Activated CD4-positive, alpha-beta T cell treated with anti-CD3 and anti-CD28 coated beads for 36 hours (primary cell): ENCODE data around the gene BCR. TPM values are rescaled to one million over a fixed set of nuclear protein-coding genes. Genes with fewer than 3 reads are reported as not detected.

Experiments used
- ATAC-seq: fragments of 200-7000 bp; cut with Tn5 transposase; one replicate; pipeline ENCODE4 v1.10.0; 2021; ENCODE audit warnings: mild to moderate bottlenecking, moderate library complexity
- CTCF ChIA-PET: fragments of 350-600 bp; sonication (Branson Sonifier 250); formaldehyde crosslinking; loops from one replicate; lab custom pipeline; 2021; ENCODE audit warnings: antibody characterized with exemption; lab: Charles Lee
- POLR2A ChIA-PET: fragments of 350-600 bp; sonication (Branson Sonifier 250); formaldehyde crosslinking; loops from one replicate; lab custom pipeline; 2021; ENCODE audit warnings: antibody characterized with exemption, inconsistent platforms; lab: Charles Lee
- DNase-seq: peaks from one replicate; pipeline ENCODE4 v3.0.0-alpha.2; 2020
- H3K27ac Mint-ChIP-seq: one replicate; pipeline ENCODE4 v1.8.0; 2021; ENCODE audit warnings: mixed read lengths
- H3K27me3 Mint-ChIP-seq: one replicate; pipeline ENCODE4 v1.8.0; 2021; ENCODE audit warnings: mixed read lengths
- H3K36me3 Mint-ChIP-seq: one replicate; pipeline ENCODE4 v1.8.0; 2021; ENCODE audit warnings: low read depth, mixed read lengths
- H3K4me1 Mint-ChIP-seq: one replicate; pipeline ENCODE4 v1.8.0; 2021; ENCODE audit warnings: mixed read lengths
- H3K4me3 Mint-ChIP-seq: one replicate; pipeline ENCODE4 v1.8.0; 2021; ENCODE audit warnings: mild to moderate bottlenecking, moderate library complexity, mixed read lengths
- H3K9me3 Mint-ChIP-seq: one replicate; pipeline ENCODE4 v1.8.0; 2021; ENCODE audit warnings: low read depth, mixed read lengths
- intact Hi-C, 2 experiments: fragments of 100-400 bp; cut with DNase I in 1 of 2; cut with micrococcal nuclease in 1 of 2; formaldehyde crosslinking; loops; one replicate each; pipeline versions ENCODE4 v1.14.2 to v1.15.1; 2022 to 2024; cut with DNase I, micrococcal nuclease
- total RNA-seq, 2 experiments: library from RNA; stranded (reverse); gene quantifications; one replicate each; pipeline ENCODE4 v1.2.3, GENCODE V29; 2021

Gene BCR
- total RNA-seq, 2 experiments from 2014 or later, result 45.5 to 58.0 TPM

- intact Hi-C loops, result loop anchor here in 1 of 2 experiments (10.0 kb wide), 1 partner anchor 333 kb away; no protein-coding TSS in a partner anchor
Observed at GRCh38 chr22:23287136-23288095, 107.1 kb downstream of the BCR start.

GRCh38 chr22:23288301-23289129 lies 108.2 kb downstream of the BCR start:
- no peaks in the 10 kb centered on the region for H3K4me1 Mint-ChIP-seq
- H3K27me3 Mint-ChIP-seq, result no peaks in the 10 kb centered on the region
- no peaks in the 10 kb centered on the region for H3K9me3 Mint-ChIP-seq
- H3K4me3 Mint-ChIP-seq, result no peak overlapping the region
- intact Hi-C loops, result loop anchor here in 1 of 2 experiments (10.0 kb wide), 1 partner anchor 334 kb away; no protein-coding TSS in a partner anchor
- H3K36me3 Mint-ChIP-seq, result peaks cover 17% of the 10 kb centered on the region
- ChIA-PET POLR2A (no interaction called here), CTCF (interaction anchor here (0.6 to 4.8 kb wide), 5 partner anchors 13 to 115 kb away, joined by 3 to 35 read pairs (median 4); no protein-coding TSS in a partner anchor)
- no peak overlapping the region for H3K27ac Mint-ChIP-seq
- no peak for DNase-seq
- ATAC-seq, result no peak

More at GRCh38 chr22:23287136-23288095, 107.1 kb downstream of the BCR start:
- ATAC-seq (no peak), DNase-seq (no peak)
- POLR2A ChIA-PET, result no interaction called here
- CTCF ChIA-PET, result interaction anchor here (0.7 to 4.8 kb wide), 5 partner anchors 12 to 114 kb away, joined by 3 to 23 read pairs (median 4); no protein-coding TSS in a partner anchor
- no peaks in the 10 kb centered on the region for H3K27me3 Mint-ChIP-seq
- H3K4me1 Mint-ChIP-seq, result no peaks in the 10 kb centered on the region
- no peaks in the 10 kb centered on the region for H3K9me3 Mint-ChIP-seq
- no peak overlapping the region for H3K27ac Mint-ChIP-seq
- H3K4me3 Mint-ChIP-seq, result no peak overlapping the region
- peaks cover 13% of the 10 kb centered on the region for H3K36me3 Mint-ChIP-seq

GRCh38 chr22:23289130-23289503 lies 108.8 kb downstream of the BCR start:
- no peak for DNase-seq
- no peaks in the 10 kb centered on the region for H3K4me1 Mint-ChIP-seq
- CTCF ChIA-PET, result interaction anchor here (0.6 to 4.8 kb wide), 7 partner anchors 10 to 140 kb away, joined by 3 to 35 read pairs (median 5); no protein-coding TSS in a partner anchor
- intact Hi-C loops, result loop anchor here in 1 of 2 experiments (10.0 kb wide), 1 partner anchor 334 kb away; no protein-coding TSS in a partner anchor
- H3K4me3 Mint-ChIP-seq, result no peak overlapping the region
- peaks cover 19% of the 10 kb centered on the region for H3K36me3 Mint-ChIP-seq
- H3K27ac Mint-ChIP-seq, result no peak overlapping the region
- POLR2A ChIA-PET, result no interaction called here
- no peaks in the 10 kb centered on the region for H3K27me3 Mint-ChIP-seq
- no peak for ATAC-seq
- no peaks in the 10 kb centered on the region for H3K9me3 Mint-ChIP-seq

GRCh38 chr22:23289851-23290724 lies 109.8 kb downstream of the BCR start:
- H3K4me3 Mint-ChIP-seq, result no peak overlapping the region
- no peak overlapping the region for H3K27ac Mint-ChIP-seq
- ChIA-PET POLR2A (no interaction called here), CTCF (interaction anchor here (0.6 to 4.8 kb wide), 13 partner anchors 8 to 474 kb away, joined by 3 to 35 read pairs (median 3); no protein-coding TSS in a partner anchor)
- peak; percentile 75 for DNase-seq
- H3K36me3 Mint-ChIP-seq, result peaks cover 27% of the 10 kb centered on the region
- ATAC-seq, result peak; percentile 63
- H3K9me3 Mint-ChIP-seq, result no peaks in the 10 kb centered on the region
- H3K27me3 Mint-ChIP-seq, result no peaks in the 10 kb centered on the region
- intact Hi-C loops, result loop anchor here (10.0 kb wide), 2 partner anchors 95 to 335 kb away; no protein-coding TSS in a partner anchor
- H3K4me1 Mint-ChIP-seq, result no peaks in the 10 kb centered on the region

GRCh38 chr22:23291806-23292452 lies 111.6 kb downstream of the BCR start:
- no peak for ATAC-seq
- ChIA-PET CTCF (interaction anchor here (4.1 to 4.8 kb wide), 2 partner anchors 114 to 118 kb away, joined by 23 to 35 read pairs; no protein-coding TSS in a partner anchor), POLR2A (no interaction called here)
- DNase-seq, result no peak
- no peaks in the 10 kb centered on the region for H3K9me3 Mint-ChIP-seq
- peaks cover 27% of the 10 kb centered on the region for H3K36me3 Mint-ChIP-seq
- intact Hi-C loops, result loop anchor here in 1 of 2 experiments (10.0 kb wide), 1 partner anchor 93 kb away; no protein-coding TSS in a partner anchor
- H3K4me3 Mint-ChIP-seq, result no peak overlapping the region
- H3K27me3 Mint-ChIP-seq, result no peaks in the 10 kb centered on the region
- no peak overlapping the region for H3K27ac Mint-ChIP-seq
- no peaks in the 10 kb centered on the region for H3K4me1 Mint-ChIP-seq

GRCh38 chr22:23292453-23293350 lies 112.4 kb downstream of the BCR start:
- Mint-ChIP-seq H3K27ac (no peak overlapping the region), H3K4me3 (no peak overlapping the region), H3K4me1 (no peaks in the 10 kb centered on the region), H3K27me3 (no peaks in the 10 kb centered on the region), H3K9me3 (no peaks in the 10 kb centered on the region), H3K36me3 (peaks cover 29% of the 10 kb centered on the region)
- intact Hi-C loops, result loop anchor here in 1 of 2 experiments (10.0 kb wide), 1 partner anchor 92 kb away; no protein-coding TSS in a partner anchor
- POLR2A ChIA-PET, result no interaction called here
- CTCF ChIA-PET, result interaction anchor here (0.7 to 4.1 kb wide), 3 partner anchors 11 to 118 kb away, joined by 3 to 35 read pairs (median 8); no protein-coding TSS in a partner anchor
- no peak for DNase-seq
- ATAC-seq, result no peak

GRCh38 chr22:23293720-23294119 lies 113.4 kb downstream of the BCR start:
- H3K36me3 Mint-ChIP-seq, result peaks cover 37% of the 10 kb centered on the region
- intact Hi-C loops, result loop anchor here in 1 of 2 experiments (10.0 kb wide), 1 partner anchor 91 kb away; no protein-coding TSS in a partner anchor
- H3K27ac Mint-ChIP-seq, result no peak overlapping the region
- no peaks in the 10 kb centered on the region for H3K4me1 Mint-ChIP-seq
- no peaks in the 10 kb centered on the region for H3K27me3 Mint-ChIP-seq
- DNase-seq (no peak), ATAC-seq (no peak)
- H3K9me3 Mint-ChIP-seq, result no peaks in the 10 kb centered on the region
- POLR2A ChIA-PET, result no interaction called here
- no peak overlapping the region for H3K4me3 Mint-ChIP-seq
- CTCF ChIA-PET, result interaction anchor here (0.7 kb wide), 1 partner anchor 217 kb away, joined by 3 read pairs; no protein-coding TSS in a partner anchor

GRCh38 chr22:23294221-23294620 lies 113.9 kb downstream of the BCR start:
- H3K9me3 Mint-ChIP-seq, result no peaks in the 10 kb centered on the region
- intact Hi-C loops, result loop anchor here in 1 of 2 experiments (10.0 kb wide), 1 partner anchor 91 kb away; no protein-coding TSS in a partner anchor
- CTCF ChIA-PET, result interaction anchor here (0.7 kb wide), 1 partner anchor 216 kb away, joined by 3 read pairs; no protein-coding TSS in a partner anchor

GRCh38 chr22:23300476-23300875 lies 120.2 kb downstream of the BCR start:
- ATAC-seq, result no peak
- H3K4me3 Mint-ChIP-seq, result no peak overlapping the region
- POLR2A ChIA-PET, result no interaction called here
- CTCF ChIA-PET, result interaction anchor here (1.1 kb wide), 1 partner anchor 18 kb away, joined by 5 read pairs; no protein-coding TSS in a partner anchor
- no peak for DNase-seq
- H3K27me3 Mint-ChIP-seq, result no peaks in the 10 kb centered on the region
- intact Hi-C loops, result no loop called here
- H3K36me3 Mint-ChIP-seq, result peaks cover 20% of the 10 kb centered on the region
- H3K9me3 Mint-ChIP-seq, result no peaks in the 10 kb centered on the region
- no peak overlapping the region for H3K27ac Mint-ChIP-seq
- no peaks in the 10 kb centered on the region for H3K4me1 Mint-ChIP-seq

More at GRCh38 chr22:23294221-23294620, 113.9 kb downstream of the BCR start:
- Mint-ChIP-seq H3K27me3 (no peaks in the 10 kb centered on the region), H3K36me3 (peaks cover 37% of the 10 kb centered on the region), H3K4me1 (no peaks in the 10 kb centered on the region), H3K27ac (no peak overlapping the region), H3K4me3 (no peak overlapping the region)
- POLR2A ChIA-PET, result no interaction called here
- DNase-seq, result no peak
- ATAC-seq, result no peak
